MCF 10A (cell line): ENCODE data around the gene TCERG1. TPM values are rescaled to one million over a fixed set of nuclear protein-coding genes. Genes with fewer than 3 reads are reported as not detected.
A peak's percentile ranks its signal among the peaks of the same experiment; 100 is the strongest.

Experiments used
- BruUV-seq: library from RNA; stranded (reverse); fragments of 400-500 nt; replicated peaks from 2 replicates; lab custom pipeline; 2021; lab: Mats Ljungman, UMichigan
- CTCF ChIA-PET: fragments of 300-600 bp; sonication (Branson Sonifier 250); formaldehyde crosslinking; extraction: SDS; loops from one replicate; lab custom pipeline; 2021; ENCODE audit warnings: antibody characterized with exemption, inconsistent platforms; lab: Yijun Ruan, JAX
- POLR2A ChIA-PET: fragments of 300-600, 350-650 bp; sonication (Branson Sonifier 250); formaldehyde crosslinking; extraction: SDS; loops from one replicate; lab custom pipeline; 2020; ENCODE audit warnings: antibody characterized with exemption, inconsistent platforms; lab: Yijun Ruan, JAX
- DNase-seq: peaks from one replicate; pipeline ENCODE4 v3.0.0-alpha.2; 2018; ENCODE audit not compliant: unreplicated experiment
- H3K27ac Mint-ChIP-seq: one replicate; pipeline ENCODE4 v1.8.0; 2022; ENCODE audit warnings: mild to moderate bottlenecking, low read depth, mixed read lengths; ENCODE audit not compliant: unreplicated experiment
- H3K27me3 Mint-ChIP-seq: one replicate; pipeline ENCODE4 v1.8.0; 2022; ENCODE audit warnings: mixed read lengths; ENCODE audit not compliant: insufficient read depth, unreplicated experiment
- H3K36me3 Mint-ChIP-seq: one replicate; pipeline ENCODE4 v1.8.0; 2022; ENCODE audit warnings: mild to moderate bottlenecking, moderate library complexity, mixed read lengths; ENCODE audit not compliant: insufficient read depth, unreplicated experiment
- H3K4me1 Mint-ChIP-seq: one replicate; pipeline ENCODE4 v1.8.0; 2022; ENCODE audit warnings: mixed read lengths; ENCODE audit not compliant: insufficient read depth, unreplicated experiment
- H3K4me3 Mint-ChIP-seq: one replicate; pipeline ENCODE4 v1.8.0; 2022; ENCODE audit warnings: mild to moderate bottlenecking, moderate library complexity, mixed read lengths; ENCODE audit not compliant: unreplicated experiment
- H3K9me3 Mint-ChIP-seq: one replicate; pipeline ENCODE4 v1.8.0; 2022; ENCODE audit warnings: mixed read lengths; ENCODE audit not compliant: unreplicated experiment
- intact Hi-C: fragments of 100-400 bp; cut with micrococcal nuclease; formaldehyde crosslinking; loops from 2 replicates; pipeline ENCODE4 v1.14.1; 2022
- total RNA-seq: library from RNA; stranded (reverse); gene quantifications from 2 replicates; pipeline ENCODE4 v1.2.3, GENCODE V29; 2022
- TF ChIP-seq, protein P1 (sequence below): fragments of 200-600 bp; IDR thresholded peaks from one replicate; pipeline ENCODE4 v1.8.0; 2022; ENCODE audit warnings: antibody characterized with exemption, mild to moderate bottlenecking; ENCODE audit not compliant: unreplicated experiment

The TCERG1 gene
- total RNA-seq, 1 experiment from 2014 or later: 134 TPM

DNA sequence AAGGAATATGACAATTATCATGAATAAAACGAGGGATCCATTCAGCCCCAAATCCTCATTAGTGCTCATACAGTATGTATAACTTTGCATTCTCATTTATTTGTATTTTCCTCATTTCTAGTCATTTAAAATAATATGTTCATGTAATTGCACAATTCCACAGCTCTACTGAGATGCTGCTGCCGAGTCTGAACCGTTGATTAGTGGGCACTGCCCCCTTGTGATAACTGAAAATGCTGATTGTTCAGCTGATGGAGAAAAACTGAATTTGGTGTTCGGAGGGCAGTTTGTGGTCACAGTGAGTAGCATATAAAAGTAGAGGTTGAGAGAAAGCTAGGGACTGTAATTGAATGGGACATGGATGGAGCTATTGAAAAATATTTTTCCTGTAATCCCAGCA lies 81.1 kb downstream of the TCERG1 start:
- TF ChIP-seq, protein P1, sequence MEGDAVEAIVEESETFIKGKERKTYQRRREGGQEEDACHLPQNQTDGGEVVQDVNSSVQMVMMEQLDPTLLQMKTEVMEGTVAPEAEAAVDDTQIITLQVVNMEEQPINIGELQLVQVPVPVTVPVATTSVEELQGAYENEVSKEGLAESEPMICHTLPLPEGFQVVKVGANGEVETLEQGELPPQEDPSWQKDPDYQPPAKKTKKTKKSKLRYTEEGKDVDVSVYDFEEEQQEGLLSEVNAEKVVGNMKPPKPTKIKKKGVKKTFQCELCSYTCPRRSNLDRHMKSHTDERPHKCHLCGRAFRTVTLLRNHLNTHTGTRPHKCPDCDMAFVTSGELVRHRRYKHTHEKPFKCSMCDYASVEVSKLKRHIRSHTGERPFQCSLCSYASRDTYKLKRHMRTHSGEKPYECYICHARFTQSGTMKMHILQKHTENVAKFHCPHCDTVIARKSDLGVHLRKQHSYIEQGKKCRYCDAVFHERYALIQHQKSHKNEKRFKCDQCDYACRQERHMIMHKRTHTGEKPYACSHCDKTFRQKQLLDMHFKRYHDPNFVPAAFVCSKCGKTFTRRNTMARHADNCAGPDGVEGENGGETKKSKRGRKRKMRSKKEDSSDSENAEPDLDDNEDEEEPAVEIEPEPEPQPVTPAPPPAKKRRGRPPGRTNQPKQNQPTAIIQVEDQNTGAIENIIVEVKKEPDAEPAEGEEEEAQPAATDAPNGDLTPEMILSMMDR: peak; percentile 9
- POLR2A ChIA-PET: interaction anchor here (1.2 kb wide), 1 partner anchor 60 kb away, joined by 3 read pairs; no protein-coding TSS in a partner anchor
- BruUV-seq: no TSS peak
- DNase-seq: peak; percentile 36
- no peak overlapping the region for H3K4me3 Mint-ChIP-seq
- H3K27me3 Mint-ChIP-seq: no peaks in the 10 kb centered on the region
- intact Hi-C loops: no loop called here
- H3K9me3 Mint-ChIP-seq: no peaks in the 10 kb centered on the region
- no peaks in the 10 kb centered on the region for H3K36me3 Mint-ChIP-seq
- CTCF ChIA-PET: interaction anchor here (0.6 to 3.8 kb wide), 9 partner anchors 12 to 869 kb away, joined by 3 to 25 read pairs (median 3); partner anchors contain the start of genes GPR151 and TCERG1
- no peak overlapping the region for H3K27ac Mint-ChIP-seq
- H3K4me1 Mint-ChIP-seq: peaks cover 16% of the 10 kb centered on the region

DNA sequence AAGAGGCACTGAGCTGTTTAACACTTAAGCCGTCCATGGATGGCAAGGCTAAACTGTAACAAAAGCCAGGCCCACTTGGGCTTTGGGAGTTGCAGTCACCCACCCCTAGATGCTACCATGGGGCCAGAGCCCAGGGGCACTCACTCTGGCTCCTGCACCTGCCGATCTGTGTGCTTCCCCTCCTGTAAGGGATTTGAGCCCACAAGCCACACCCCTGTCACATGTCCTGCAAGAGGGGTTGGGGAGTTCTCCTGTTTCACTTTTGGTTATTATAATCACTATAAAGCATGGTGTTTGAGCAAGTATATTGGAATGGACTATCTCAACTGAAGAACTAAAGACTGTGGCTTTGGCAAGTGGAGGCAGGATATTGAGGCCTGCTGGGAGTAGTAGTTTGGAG lies 82.9 kb downstream of the TCERG1 start:
- TF ChIP-seq, protein P1: no peak
- no peaks in the 10 kb centered on the region for H3K27me3 Mint-ChIP-seq

DNA sequence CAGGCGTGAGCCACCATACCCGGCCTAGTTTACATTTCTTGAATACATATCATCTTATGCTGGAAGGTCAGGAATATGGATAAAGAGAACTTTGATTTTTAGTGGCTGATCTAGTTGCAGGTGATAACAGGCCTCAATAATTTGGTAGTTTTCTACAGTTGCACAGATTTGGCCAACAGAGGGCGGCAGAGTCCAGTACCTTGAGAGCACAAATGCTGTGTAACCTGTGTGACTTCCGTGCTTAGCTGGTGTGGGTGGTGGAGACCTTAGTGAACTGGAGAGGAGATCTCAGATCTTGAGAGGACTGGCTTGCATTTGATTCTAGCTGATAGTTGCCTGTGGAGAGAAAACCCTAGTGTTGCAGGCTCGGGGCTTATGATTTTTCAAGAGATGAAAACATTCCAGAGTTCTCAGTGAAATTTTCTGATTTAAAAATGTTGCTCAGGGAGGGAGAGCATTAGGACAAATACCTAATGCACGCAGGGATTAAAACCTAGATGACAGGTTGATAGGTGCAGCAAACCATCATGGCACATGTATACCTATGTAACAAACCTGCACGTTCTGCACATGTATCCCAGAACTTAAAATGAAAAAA lies 86.2 kb downstream of the TCERG1 start:
- peaks cover 8% of the 10 kb centered on the region for H3K4me1 Mint-ChIP-seq
- BruUV-seq: no TSS peak

More for the DNA sequence above, 82.9 kb downstream of the TCERG1 start:
- ChIA-PET CTCF (interaction anchor here (0.7 to 7.9 kb wide), 6 partner anchors 9 to 859 kb away, joined by 3 to 242 read pairs (median 49); no protein-coding TSS in a partner anchor), POLR2A (interaction anchor here (1.6 kb wide), 1 partner anchor 14 kb away, joined by 5 read pairs; the partner anchor contains the start of gene GPR151)
- DNase-seq: no peak
- no peak overlapping the region for H3K27ac Mint-ChIP-seq
- BruUV-seq: no TSS peak
- no peak overlapping the region for H3K4me3 Mint-ChIP-seq
- intact Hi-C loops: loop anchor here (5.0 kb wide), 1 partner anchor 1047 kb away; no protein-coding TSS in a partner anchor
- H3K36me3 Mint-ChIP-seq: no peaks in the 10 kb centered on the region
- no peaks in the 10 kb centered on the region for H3K9me3 Mint-ChIP-seq
- peaks cover 20% of the 10 kb centered on the region for H3K4me1 Mint-ChIP-seq

More for the DNA sequence above, 86.2 kb downstream of the TCERG1 start:
- CTCF ChIA-PET: interaction anchor here (0.6 to 7.9 kb wide), 78 partner anchors 9 to 1045 kb away, joined by 3 to 242 read pairs (median 4); partner anchors contain the start of genes GPR151 and STK32A
- Mint-ChIP-seq H3K36me3 (no peaks in the 10 kb centered on the region), H3K27ac (no peak overlapping the region), H3K4me3 (no peak overlapping the region), H3K27me3 (no peaks in the 10 kb centered on the region), H3K9me3 (no peaks in the 10 kb centered on the region)
- TF ChIP-seq, protein P1: peak; percentile 96
- POLR2A ChIA-PET: interaction anchor here (0.8 kb wide), 1 partner anchor 656 kb away, joined by 6 read pairs; no protein-coding TSS in a partner anchor
- intact Hi-C loops: loop anchor here (1.0 to 5.0 kb wide), 3 partner anchors 433 to 1044 kb away; no protein-coding TSS in a partner anchor
- DNase-seq: peak; percentile 90
